Gastrocnemius medialis (tissue), 4 donors: ENCODE data around the gene NEO1.

ENCODE experiments used
- POLR2A ChIP-seq, 2 donors: fragments of 450-650 bp; IDR thresholded peaks; one replicate each; pipeline ENCODE4 v1.6.1; 2017; ENCODE audit warnings: antibody characterized with exemption in 2 of 2, mild to moderate bottlenecking in 2 of 2, moderate library complexity in 2 of 2
- TF ChIP-seq, protein P1 (sequence below), 5 experiments: fragments of 450-650 bp in 3 of 5; fragments of 200-600 bp in 2 of 5; sonication (generic) in 2 of 5; IDR thresholded peaks in 4 of 5; conservative IDR thresholded peaks in 1 of 5; 1 replicate in 4 of 5; 2 replicates in 1 of 5; pipeline ENCODE4 v1.5.1; 2016 to 2019; ENCODE audit warnings: antibody characterized with exemption in 5 of 5, mild to moderate bottlenecking in 3 of 5, moderate library complexity in 3 of 5

DNA sequence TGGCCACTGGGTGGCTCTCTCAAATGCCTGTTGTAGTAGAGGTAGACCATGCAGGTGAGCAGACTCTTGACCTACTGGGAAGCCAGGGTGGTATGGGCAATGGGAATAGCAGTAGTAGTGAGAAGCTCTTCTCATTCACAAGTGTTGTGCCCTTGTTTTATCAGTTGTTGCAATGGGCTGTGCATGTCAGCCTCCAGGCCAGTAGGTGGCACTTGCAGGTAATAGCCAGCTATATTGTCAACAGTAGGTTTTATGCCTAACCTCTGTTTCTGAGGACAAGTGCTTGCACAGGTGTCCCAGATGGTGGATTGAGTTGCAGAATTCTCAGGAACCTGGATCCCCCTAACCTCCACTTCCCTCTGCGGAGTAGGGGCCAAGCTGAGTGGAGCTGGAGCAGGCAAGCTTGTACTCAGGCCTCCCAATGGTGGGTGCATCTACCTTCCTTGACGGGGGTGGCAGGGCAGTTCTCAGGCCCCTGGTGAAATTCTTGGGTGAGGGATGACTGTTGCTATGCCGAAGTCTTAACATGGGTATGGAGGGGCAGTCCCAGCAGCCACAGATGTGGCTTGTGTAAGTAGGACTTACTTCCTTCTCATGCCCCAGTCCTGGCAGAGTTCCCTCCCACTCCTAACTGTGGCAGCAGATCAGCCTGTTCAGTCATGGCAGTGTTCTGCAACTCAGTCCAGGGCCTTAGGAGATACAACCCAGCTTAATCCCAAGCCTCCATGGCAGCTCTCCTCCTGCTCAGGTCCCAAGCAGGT, 104.3 kb downstream of the NEO1 start:
- TF ChIP-seq, protein P1, sequence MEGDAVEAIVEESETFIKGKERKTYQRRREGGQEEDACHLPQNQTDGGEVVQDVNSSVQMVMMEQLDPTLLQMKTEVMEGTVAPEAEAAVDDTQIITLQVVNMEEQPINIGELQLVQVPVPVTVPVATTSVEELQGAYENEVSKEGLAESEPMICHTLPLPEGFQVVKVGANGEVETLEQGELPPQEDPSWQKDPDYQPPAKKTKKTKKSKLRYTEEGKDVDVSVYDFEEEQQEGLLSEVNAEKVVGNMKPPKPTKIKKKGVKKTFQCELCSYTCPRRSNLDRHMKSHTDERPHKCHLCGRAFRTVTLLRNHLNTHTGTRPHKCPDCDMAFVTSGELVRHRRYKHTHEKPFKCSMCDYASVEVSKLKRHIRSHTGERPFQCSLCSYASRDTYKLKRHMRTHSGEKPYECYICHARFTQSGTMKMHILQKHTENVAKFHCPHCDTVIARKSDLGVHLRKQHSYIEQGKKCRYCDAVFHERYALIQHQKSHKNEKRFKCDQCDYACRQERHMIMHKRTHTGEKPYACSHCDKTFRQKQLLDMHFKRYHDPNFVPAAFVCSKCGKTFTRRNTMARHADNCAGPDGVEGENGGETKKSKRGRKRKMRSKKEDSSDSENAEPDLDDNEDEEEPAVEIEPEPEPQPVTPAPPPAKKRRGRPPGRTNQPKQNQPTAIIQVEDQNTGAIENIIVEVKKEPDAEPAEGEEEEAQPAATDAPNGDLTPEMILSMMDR (IDR thresholded peaks at IDR 0.05 in 4 of 5, conservative IDR thresholded peaks at IDR 0.05 in 1 of 5): no peak
- TF ChIP-seq POLR2A (IDR thresholded peaks at IDR 0.05): no peak
